Thyroid gland (tissue), 4 donors: ENCODE measurements around the gene PGGHG. TPM values are rescaled to one million over a fixed set of nuclear protein-coding genes. Genes with fewer than 3 reads are reported as not detected.
A peak's percentile ranks its signal among the peaks of the same experiment; 100 is the strongest.

Experiments
- DNase-seq, 2 donors: peaks; one replicate each; pipeline ENCODE4 v3.0.0-alpha.2; 2019
- H3K27ac ChIP-seq, 3 donors: fragments of 200-600 bp; sonication (generic); 1 replicate in 2 of 3; 2 replicates in 1 of 3; pipeline ENCODE4 v1.5.1; 2016 to 2019; ENCODE audit warnings: mild to moderate bottlenecking in 1 of 3, moderate library complexity in 1 of 3
- H3K27me3 ChIP-seq: fragments of 200-600 bp; sonication (generic); one replicate; pipeline ENCODE4 v1.5.1; 2019
- H3K36me3 ChIP-seq, 2 donors: fragments of 200-600 bp; sonication (generic); one replicate each; pipeline ENCODE4 v1.5.1; 2016 to 2019
- H3K4me1 ChIP-seq, 2 donors: fragments of 200-600 bp; sonication (generic); one replicate each; pipeline ENCODE4 v1.5.1; 2017 to 2019
- H3K4me3 ChIP-seq, 3 donors: fragments of 200-600 bp; sonication (generic); replicated peaks in 1 of 3; 1 replicate in 2 of 3; 2 replicates in 1 of 3; pipeline ENCODE4 v1.5.1; 2016; ENCODE audit warnings: mild to moderate bottlenecking in 1 of 3
- H3K9me3 ChIP-seq: fragments of 200-600 bp; sonication (generic); one replicate; pipeline ENCODE4 v1.5.1; 2017
- CTCF ChIP-seq, 6 experiments: fragments of 200-600 bp in 3 of 6; fragments of 450-650 bp in 3 of 6; sonication (generic) in 3 of 6; IDR thresholded peaks; one replicate each; pipeline ENCODE4 v1.5.1; 2016 to 2019; ENCODE audit warnings: antibody characterized with exemption in 6 of 6, mild to moderate bottlenecking in 2 of 6, inconsistent platforms in 1 of 6, moderate library complexity in 1 of 6
- POLR2A ChIP-seq, 2 donors: fragments of 450-650 bp; IDR thresholded peaks; one replicate each; pipeline ENCODE4 v1.6.1; 2017; ENCODE audit warnings: antibody characterized with exemption in 2 of 2, mild to moderate bottlenecking in 2 of 2, moderate library complexity in 1 of 2
- WGBS, 2 donors: methylation state at CpG; one replicate each; pipeline ENCODE4 v1.1.5; 2017; 5-methylcytosine and 5-hydroxymethylcytosine counted together
- intact Hi-C: fragments of 100-400 bp; cut with DNase I; formaldehyde crosslinking; loops from one replicate; pipeline ENCODE4 v1.15.1; 2023
- total RNA-seq, 4 donors: library from RNA; depleted of rRNA; stranded (reverse); fragments of >200 nt; gene quantifications; one replicate each; pipeline ENCODE4 v1.2.3, GENCODE V29; 2016

PGGHG gene
- total RNA-seq, 4 donors from 2014 or later, result 21.8 to 43.3 (median 32.7) TPM

GRCh38 chr11:272931-273198 lies 16.1 kb upstream of the PGGHG start:
- intact Hi-C loops, result no loop called here

GRCh38 chr11:276219-276618 lies 12.7 kb upstream of the PGGHG start:
- peaks cover 4 to 24% of the 10 kb centered on the region in 2 donors for H3K4me1 ChIP-seq
- H3K27me3 ChIP-seq, result peaks cover 23% of the 10 kb centered on the region
- TF ChIP-seq POLR2A (IDR thresholded peaks at IDR 0.05) (no peak), CTCF (IDR thresholded peaks at IDR 0.05) (no peak)

More at GRCh38 chr11:272931-273198, 16.1 kb upstream of the PGGHG start:
- Histone ChIP-seq H3K27ac (no peak overlapping the region), H3K9me3 (no peaks in the 10 kb centered on the region), H3K36me3 (no peaks in the 10 kb centered on the region), H3K4me3 (no peak overlapping the region), H3K27me3 (no peaks in the 10 kb centered on the region), H3K4me1 (no peaks in the 10 kb centered on the region)
- 84 to 86% methylated on average over 6 of the region's 6 CpGs for WGBS, 2 donors
- TF ChIP-seq POLR2A (IDR thresholded peaks at IDR 0.05) (no peak), CTCF (IDR thresholded peaks at IDR 0.05) (no peak)
- DNase-seq, result no peak

GRCh38 chr11:278001-278951 lies 10.7 kb upstream of the PGGHG start, which contains the start of gene NLRP6:
TSS of gene NLRP6 (plus strand) at chr11:278407. CDS start at chr11:278570, 163 bp downstream.
- Histone ChIP-seq H3K4me3 (no peak within 1 kb of the TSS), H3K27me3 (peaks cover 28% of the 10 kb centered on the region), H3K9me3 (no peaks in the 10 kb centered on the region), H3K36me3 (no peaks in the 10 kb centered on the region), H3K4me1 (peaks cover 5 to 25% of the 10 kb centered on the region in 2 donors), H3K27ac (no peak within 1 kb of the TSS)
- TF ChIP-seq CTCF (IDR thresholded peaks at IDR 0.05) (no peak), POLR2A (IDR thresholded peaks at IDR 0.05) (no peak)
- WGBS, 2 donors, result 72 to 80% methylated on average over 20 to 21 of the region's 21 CpGs
- intact Hi-C loops, result no loop called here
- peak in 1 of 2 donors; percentile 0 for DNase-seq

More at GRCh38 chr11:276219-276618, 12.7 kb upstream of the PGGHG start:
- H3K9me3 ChIP-seq, result no peaks in the 10 kb centered on the region
- no peak overlapping the region for H3K27ac ChIP-seq
- DNase-seq, result no peak
- intact Hi-C loops, result no loop called here
- H3K4me3 ChIP-seq, result no peak overlapping the region
- no peaks in the 10 kb centered on the region for H3K36me3 ChIP-seq

GRCh38 chr11:279040-279965 lies 9.6 kb upstream of the PGGHG start:
- intact Hi-C loops, result no loop called here
- TF ChIP-seq POLR2A (IDR thresholded peaks at IDR 0.05), result no peak
- no peak for TF ChIP-seq CTCF (IDR thresholded peaks at IDR 0.05)
- WGBS, 2 donors, result 24 to 34% methylated on average over 14 to 33 of the region's 97 CpGs
- no peak overlapping the region for H3K27ac ChIP-seq
- H3K4me1 ChIP-seq, result peaks cover 5 to 25% of the 10 kb centered on the region in 2 donors
- no peaks in the 10 kb centered on the region for H3K36me3 ChIP-seq
- H3K9me3 ChIP-seq, result no peaks in the 10 kb centered on the region
- H3K27me3 ChIP-seq, result peaks cover 28% of the 10 kb centered on the region
- H3K4me3 ChIP-seq, result no peak overlapping the region
- DNase-seq, result peak in 1 of 2 donors; percentile 1
